Heart left ventricle (tissue), 16 donors: ENCODE data around the gene EFNA2. TPM values are rescaled to one million over a fixed set of nuclear protein-coding genes. Genes with fewer than 3 reads are reported as not detected.

Source experiments
- ATAC-seq, 4 donors: fragments of 200-7000 bp; cut with Tn5 transposase; one replicate each; pipeline ENCODE4 v1.9.1; 2020 to 2022; ENCODE audit warnings: moderate library complexity in 4 of 4, mild to moderate bottlenecking in 3 of 4, moderate number of reproducible peaks in 1 of 4
- DNase-seq, 5 donors: peaks; one replicate each; pipeline ENCODE4 v3.0.0-alpha.2; 2020
- H3K27ac ChIP-seq, 12 donors: fragments of 200-600 bp; sonication (generic) in 4 of 12; one replicate each; pipeline versions ENCODE4 v1.5.0 to v1.8.0; 2016 to 2022; ENCODE audit warnings: mild to moderate bottlenecking in 2 of 12
- H3K27me3 ChIP-seq, 9 donors: fragments of 200-600 bp; sonication (generic) in 2 of 9; one replicate each; pipeline versions ENCODE4 v1.5.1 to v1.8.0; 2016 to 2022; ENCODE audit warnings: mild to moderate bottlenecking in 3 of 9
- H3K36me3 ChIP-seq, 9 donors: fragments of 200-600 bp; sonication (generic) in 2 of 9; one replicate each; pipeline versions ENCODE4 v1.5.0 to v1.8.0; 2018 to 2022; ENCODE audit warnings: mild to moderate bottlenecking in 2 of 9
- H3K4me1 ChIP-seq, 12 donors: fragments of 200-600 bp; sonication (generic) in 4 of 12; one replicate each; pipeline versions ENCODE4 v1.5.0 to v1.8.0; 2016 to 2022; ENCODE audit warnings: mild to moderate bottlenecking in 3 of 12
- H3K4me3 ChIP-seq, 12 donors: fragments of 200-600 bp; sonication (generic) in 4 of 12; one replicate each; pipeline versions ENCODE4 v1.5.0 to v1.8.0; 2017 to 2022; ENCODE audit warnings: mild to moderate bottlenecking in 9 of 12, moderate library complexity in 4 of 12
- H3K9me3 ChIP-seq, 12 donors: fragments of 200-600 bp; sonication (generic) in 4 of 12; one replicate each; pipeline versions ENCODE4 v1.5.0 to v1.8.0; 2016 to 2022; ENCODE audit warnings: mild to moderate bottlenecking in 1 of 12
- CTCF ChIP-seq, 12 donors: fragments of 200-600 bp; sonication (generic) in 4 of 12; IDR thresholded peaks; one replicate each; pipeline versions ENCODE4 v1.5.0 to v1.8.0; 2018 to 2022; ENCODE audit warnings: antibody characterized with exemption in 12 of 12, mild to moderate bottlenecking in 5 of 12
- POLR2A ChIP-seq, 2 donors: fragments of 450-650 bp; IDR thresholded peaks; one replicate each; pipeline ENCODE4 v1.6.1; 2017; ENCODE audit warnings: antibody characterized with exemption in 2 of 2, mild to moderate bottlenecking in 2 of 2, moderate library complexity in 2 of 2
- WGBS, 4 donors: extraction: QIAGEN DNeasy Blood & Tissue Kit in 2 of 4; methylation state at CpG; one replicate each; pipeline versions ENCODE4 v1.1.5 to v1.1.7; 2013 to 2018; 5-methylcytosine and 5-hydroxymethylcytosine counted together
- intact Hi-C, 10 donors: fragments of 100-400 bp; cut with DNase I; formaldehyde crosslinking; loops; one replicate each; pipeline versions ENCODE4 v1.11.1 to v1.14.2; 2022
- polyA plus RNA-seq, 2 donors: library from polyadenylated mRNA; stranded (reverse); fragments of 200-250 nt; gene quantifications; one replicate each; pipeline ENCODE4 v1.2.3, GENCODE V29; 2013
- total RNA-seq, 9 donors: library from RNA; depleted of rRNA in 2 of 9; stranded (reverse); fragments of >200 nt in 2 of 9; fragmentation: NEBNext Ultra II Directional in 3 of 9; extraction: Animal tissue kit (Norgen Biotek cat#: 25700) in 3 of 9; gene quantifications; one replicate each; pipeline versions ENCODE4 v1.1.0 to v1.2.4, GENCODE V29; 2016 to 2023
- donor health status: ischemic (EF 13 %, LVEDD 7.1; RV severe dilation, severe dysfunction).
- donor health status: healthy with polysubstance abuse.
- donor health status: DM: no; HTN: yes; CAD: no.
- donor health status: DM: no; HTN: no; CAD: no.
- donor health status: ischemic (EF 25% LVEDD 6.9; RV normal size, moderate dysfunction).
- donor health status: ischemic (EF 25% LVEDD 5.7; RV mildly dilated, moderate dysfunction).
- donor health status: healthy.
- donor health status: DM: yes; HTN: yes; CAD: no.
- donor health status: ischemic (EF 35%, LVEDD 5.7; RV mildly dilated, moderate dysfunction).
- donor health status: nonischemic (EF 11% LVEDD 7.7; RV severe dilation, severe dysfunction).
- donor health status: DM: yes; HTN: yes; CAD: no.
- donor health status: PGD.
- donor health status: ischemic (EF 29% LVEDD 5.4; RV normal size, mild dysfunction).
- donor health status: nonischemic (EF 23%, LVEDD 6.1; RV moderate dilation, normal function).

EFNA2 gene
- total and polyA plus RNA-seq, 11 donors = not detected

GRCh38 chr19:1288833-1289685, 3.4 kb downstream of the EFNA2 start:
- Histone ChIP-seq H3K4me3 (no peak overlapping the region), H3K27ac (no peak overlapping the region), H3K4me1 (peaks cover 0 to 23% (median 0%) of the 10 kb centered on the region in 12 donors), H3K27me3 (peaks cover 25 to 93% (median 60%) of the 10 kb centered on the region in 9 donors), H3K36me3 (no peaks in the 10 kb centered on the region), H3K9me3 (no peaks in the 10 kb centered on the region)
- intact Hi-C loops = loop anchor here in 3 of 10 donors (10.0 kb wide), 3 partner anchors 66 to 236 kb away; partner anchors contain the start of gene PLK5 (in 2 of the 3)
- TF ChIP-seq CTCF (IDR thresholded peaks at IDR 0.05) (no peak), POLR2A (IDR thresholded peaks at IDR 0.05) (no peak)
- WGBS, 4 donors = 83 to 94% (median 89%) methylated on average over 18 to 41 of the region's 41 CpGs
- ATAC-seq (no peak), DNase-seq (no peak)

- peaks cover 26 to 93% (median 58%) of the 10 kb centered on the region in 9 donors for H3K27me3 ChIP-seq
- no peaks in the 10 kb centered on the region for H3K9me3 ChIP-seq
- peaks cover 0 to 23% (median 0%) of the 10 kb centered on the region in 12 donors for H3K4me1 ChIP-seq
- intact Hi-C loops = loop anchor here in 3 of 10 donors (10.0 kb wide), 3 partner anchors 65 to 235 kb away; partner anchors contain the start of gene PLK5 (in 2 of the 3)
- TF ChIP-seq CTCF (IDR thresholded peaks at IDR 0.05) (no peak), POLR2A (IDR thresholded peaks at IDR 0.05) (no peak)
- no peak overlapping the region for H3K4me3 ChIP-seq
- ATAC-seq (no peak), DNase-seq (no peak)
- H3K36me3 ChIP-seq = no peaks in the 10 kb centered on the region
- no peak overlapping the region for H3K27ac ChIP-seq
- WGBS, 4 donors = 71 to 86% (median 77%) methylated on average over 9 to 19 of the region's 19 CpGs
Measured at GRCh38 chr19:1289686-1290025, 4.0 kb downstream of the EFNA2 start.

GRCh38 chr19:1290196-1290702, 4.6 kb downstream of the EFNA2 start:
- peaks cover 24 to 93% (median 56%) of the 10 kb centered on the region in 9 donors for H3K27me3 ChIP-seq
- H3K9me3 ChIP-seq = no peaks in the 10 kb centered on the region
- whole genome bisulfite sequencing, 4 donors = 86 to 93% (median 91%) methylated on average over 19 to 24 of the region's 24 CpGs
- intact Hi-C loops = no loop called here
- H3K36me3 ChIP-seq = no peaks in the 10 kb centered on the region
- no peak overlapping the region for H3K4me3 ChIP-seq
- no peak overlapping the region for H3K27ac ChIP-seq
- DNase-seq (no peak), ATAC-seq (no peak)
- peaks cover 0 to 26% (median 0%) of the 10 kb centered on the region in 12 donors for H3K4me1 ChIP-seq
- TF ChIP-seq POLR2A (IDR thresholded peaks at IDR 0.05) (no peak), CTCF (IDR thresholded peaks at IDR 0.05) (no peak)
